HG02763 (cell line): ENCODE measurements around the gene MAPK10.

Source experiments
- ATAC-seq: cut with Tn5 transposase; IDR thresholded peaks from one replicate; pipeline ENCODE4 v1.9.1; 2021; ENCODE audit warnings: mild to moderate bottlenecking, moderate library complexity; ENCODE audit not compliant: unreplicated experiment

MAPK10 gene

DNA sequence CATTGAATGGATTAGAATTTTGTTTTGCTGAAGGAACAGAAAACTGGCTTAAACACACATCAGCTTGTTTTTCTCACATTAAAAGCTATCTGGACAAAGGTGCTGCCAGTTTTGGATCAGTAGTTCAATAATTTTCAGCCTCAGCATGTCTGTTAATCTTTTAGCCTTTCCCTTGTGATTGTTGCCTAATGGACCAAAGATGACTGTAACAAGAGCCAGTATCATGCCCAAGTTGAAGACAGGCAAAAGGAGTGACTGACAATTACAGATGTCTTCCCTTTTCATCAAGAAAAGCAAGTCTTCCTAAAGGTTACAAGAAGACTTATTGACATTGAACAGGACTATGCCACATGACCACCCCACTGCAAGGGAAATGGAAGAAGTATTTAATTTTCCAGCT is 419.7 kb downstream of the MAPK10 start:
- ATAC-seq: no peak
